ENCODE results near the gene ROBO1. TPM values are rescaled to one million over a fixed set of nuclear protein-coding genes. Genes with fewer than 3 reads are reported as not detected.

The ROBO1 gene
- total RNA-seq, 1 donor from 2014 or later, result 78.0 TPM

DNA sequence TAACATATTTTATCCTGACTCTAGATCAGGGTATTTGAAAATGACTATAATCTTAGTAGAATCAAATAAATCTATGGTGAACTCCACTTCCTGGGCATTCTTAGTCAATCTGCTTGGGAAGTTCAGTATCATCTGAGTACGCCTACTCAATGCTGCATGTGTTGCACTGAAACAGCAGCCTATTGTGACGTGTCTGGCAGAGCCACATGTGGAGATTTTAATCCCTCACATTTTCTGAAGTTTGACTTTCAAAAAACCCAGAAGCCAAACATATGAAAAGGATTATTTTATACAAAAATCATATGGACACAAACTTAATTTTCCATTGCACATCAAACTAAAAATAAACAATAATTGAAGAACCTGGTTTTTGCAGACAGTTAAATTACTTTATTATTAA is 798.3 kb downstream of the ROBO1 start:
- H3K9me3 Mint-ChIP-seq (ENCODE audit: low read depth), result peaks cover 4% of the 10 kb centered on the region
- H3K27me3 Mint-ChIP-seq, result no peaks in the 10 kb centered on the region
- no peak overlapping the region for H3K27ac Mint-ChIP-seq
- peaks cover 1% of the 10 kb centered on the region for H3K36me3 Mint-ChIP-seq (ENCODE audit: insufficient read depth)
- TF ChIP-seq, protein P1, sequence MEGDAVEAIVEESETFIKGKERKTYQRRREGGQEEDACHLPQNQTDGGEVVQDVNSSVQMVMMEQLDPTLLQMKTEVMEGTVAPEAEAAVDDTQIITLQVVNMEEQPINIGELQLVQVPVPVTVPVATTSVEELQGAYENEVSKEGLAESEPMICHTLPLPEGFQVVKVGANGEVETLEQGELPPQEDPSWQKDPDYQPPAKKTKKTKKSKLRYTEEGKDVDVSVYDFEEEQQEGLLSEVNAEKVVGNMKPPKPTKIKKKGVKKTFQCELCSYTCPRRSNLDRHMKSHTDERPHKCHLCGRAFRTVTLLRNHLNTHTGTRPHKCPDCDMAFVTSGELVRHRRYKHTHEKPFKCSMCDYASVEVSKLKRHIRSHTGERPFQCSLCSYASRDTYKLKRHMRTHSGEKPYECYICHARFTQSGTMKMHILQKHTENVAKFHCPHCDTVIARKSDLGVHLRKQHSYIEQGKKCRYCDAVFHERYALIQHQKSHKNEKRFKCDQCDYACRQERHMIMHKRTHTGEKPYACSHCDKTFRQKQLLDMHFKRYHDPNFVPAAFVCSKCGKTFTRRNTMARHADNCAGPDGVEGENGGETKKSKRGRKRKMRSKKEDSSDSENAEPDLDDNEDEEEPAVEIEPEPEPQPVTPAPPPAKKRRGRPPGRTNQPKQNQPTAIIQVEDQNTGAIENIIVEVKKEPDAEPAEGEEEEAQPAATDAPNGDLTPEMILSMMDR (IDR thresholded peaks at IDR 0.05; ENCODE audit: unreplicated experiment), result no peak
- no peak for DNase-seq (ENCODE audit: low spot score, unreplicated experiment)
- no peak overlapping the region for H3K4me3 Mint-ChIP-seq (ENCODE audit: low read depth)
- no peaks in the 10 kb centered on the region for H3K4me1 Mint-ChIP-seq (ENCODE audit: low read depth)

DNA sequence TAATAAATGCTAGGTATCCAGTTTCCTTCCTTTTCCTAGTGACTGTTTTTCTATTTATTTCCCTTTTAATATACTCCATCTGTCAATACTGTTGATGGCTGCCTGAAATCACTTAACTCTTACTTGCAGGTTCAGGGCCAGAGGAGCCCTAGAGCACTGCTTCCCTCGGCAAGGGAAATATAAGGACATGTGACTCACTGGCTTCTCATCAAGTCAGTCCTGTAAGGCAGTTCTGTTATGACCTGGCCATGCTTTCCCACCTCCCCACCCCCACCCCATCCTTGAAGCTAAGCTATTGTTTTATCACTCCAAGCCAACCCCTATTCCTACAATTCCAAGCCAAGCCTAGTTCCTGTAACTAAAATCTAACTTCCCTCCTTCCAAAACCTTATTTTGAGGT is 800.7 kb downstream of the ROBO1 start:
- Mint-ChIP-seq H3K4me1 (ENCODE audit: low read depth) (peaks cover 2% of the 10 kb centered on the region), H3K9me3 (ENCODE audit: low read depth) (peaks cover 16% of the 10 kb centered on the region), H3K4me3 (ENCODE audit: low read depth) (no peak overlapping the region), H3K36me3 (ENCODE audit: insufficient read depth) (peaks cover 8% of the 10 kb centered on the region), H3K27ac (no peak overlapping the region), H3K27me3 (no peaks in the 10 kb centered on the region)
- TF ChIP-seq, protein P1 (IDR thresholded peaks at IDR 0.05; ENCODE audit: unreplicated experiment), result no peak
- DNase-seq (ENCODE audit: low spot score, unreplicated experiment), result no peak

DNA sequence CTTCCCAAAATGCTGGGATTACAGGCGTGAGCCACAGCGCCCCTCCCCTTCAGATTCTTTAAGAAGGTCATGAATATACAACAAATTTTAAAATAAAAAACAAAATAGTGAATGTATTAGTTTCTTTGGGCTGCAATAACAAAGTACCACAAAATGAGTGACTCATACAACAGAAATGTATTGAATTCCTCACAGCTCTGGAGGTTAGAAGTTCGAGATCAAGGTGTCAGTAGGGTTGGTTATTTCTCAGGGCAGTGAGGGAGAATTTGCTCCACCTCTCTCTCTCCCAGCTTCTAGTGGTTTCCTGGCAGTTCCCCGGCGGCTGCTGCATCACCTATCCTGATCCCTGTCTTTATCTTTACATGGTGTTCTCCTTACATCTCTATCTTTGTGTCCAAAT is 804.0 kb downstream of the ROBO1 start:
- Mint-ChIP-seq H3K4me3 (ENCODE audit: low read depth) (no peak overlapping the region), H3K9me3 (ENCODE audit: low read depth) (peaks cover 16% of the 10 kb centered on the region), H3K27me3 (no peaks in the 10 kb centered on the region), H3K27ac (no peak overlapping the region), H3K36me3 (ENCODE audit: insufficient read depth) (peaks cover 14% of the 10 kb centered on the region), H3K4me1 (ENCODE audit: low read depth) (peaks cover 2% of the 10 kb centered on the region)
- no peak for DNase-seq (ENCODE audit: low spot score, unreplicated experiment)
- TF ChIP-seq, protein P1 (IDR thresholded peaks at IDR 0.05; ENCODE audit: unreplicated experiment), result no peak

DNA sequence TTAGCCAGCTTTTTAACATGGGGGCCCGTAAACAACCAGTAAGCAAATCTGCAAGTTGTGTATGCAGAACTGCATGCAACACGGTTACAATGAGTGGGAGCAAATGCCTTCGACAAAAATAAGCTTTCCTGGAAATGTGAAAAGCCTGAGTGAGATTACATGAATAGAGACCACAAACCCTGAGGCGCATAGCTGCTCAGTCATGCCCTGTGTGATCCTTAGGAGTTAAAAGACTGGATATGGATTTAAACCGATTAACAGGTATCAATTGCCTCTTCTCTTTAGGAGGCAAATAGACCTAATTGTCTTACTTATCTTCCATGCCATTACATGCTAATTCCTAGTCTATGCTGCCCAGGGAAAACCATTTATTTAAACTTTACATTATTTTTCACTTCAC is 810.3 kb downstream of the ROBO1 start:
- peaks cover 7% of the 10 kb centered on the region for H3K36me3 Mint-ChIP-seq (ENCODE audit: insufficient read depth)
- peaks cover 4% of the 10 kb centered on the region for H3K4me1 Mint-ChIP-seq (ENCODE audit: low read depth)
- TF ChIP-seq, protein P1 (IDR thresholded peaks at IDR 0.05; ENCODE audit: unreplicated experiment), result no peak
- DNase-seq (ENCODE audit: low spot score, unreplicated experiment), result no peak
- no peaks in the 10 kb centered on the region for H3K9me3 Mint-ChIP-seq (ENCODE audit: low read depth)
- no peak overlapping the region for H3K4me3 Mint-ChIP-seq (ENCODE audit: low read depth)
- H3K27ac Mint-ChIP-seq, result no peak overlapping the region
- H3K27me3 Mint-ChIP-seq, result no peaks in the 10 kb centered on the region

DNA sequence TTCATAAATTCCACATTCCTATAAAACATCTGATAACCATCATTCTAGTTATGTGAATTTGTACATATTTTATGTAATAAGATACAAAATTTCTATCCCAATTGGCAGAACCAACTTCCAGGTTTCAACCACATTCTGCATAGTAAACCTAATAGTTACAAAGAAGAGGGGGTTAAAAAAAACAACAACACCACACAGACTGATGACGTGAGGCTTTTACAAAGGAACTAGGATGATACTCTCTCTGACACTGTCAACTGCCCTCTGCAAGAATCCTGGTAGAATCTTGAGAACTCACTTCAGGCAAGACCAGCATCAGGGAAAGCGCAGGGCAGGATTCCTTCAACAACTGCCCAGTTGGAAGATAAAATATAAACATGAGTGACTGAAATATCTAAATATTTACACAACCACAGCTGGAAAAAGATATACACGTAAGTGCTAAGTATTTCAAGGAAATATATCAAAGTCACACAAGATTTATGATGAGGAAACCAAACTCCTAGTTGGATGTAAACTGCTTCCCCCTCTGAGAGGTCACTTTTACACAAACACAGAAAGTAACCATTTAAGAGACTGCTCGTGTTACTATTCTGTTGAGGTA is 816.4 kb downstream of the ROBO1 start:
- Mint-ChIP-seq H3K4me3 (ENCODE audit: low read depth) (no peak overlapping the region), H3K27me3 (no peaks in the 10 kb centered on the region), H3K36me3 (ENCODE audit: insufficient read depth) (peaks cover 16% of the 10 kb centered on the region), H3K27ac (no peak overlapping the region), H3K4me1 (ENCODE audit: low read depth) (peaks cover 1% of the 10 kb centered on the region), H3K9me3 (ENCODE audit: low read depth) (peaks cover 13% of the 10 kb centered on the region)
- DNase-seq (ENCODE audit: low spot score, unreplicated experiment), result no peak
- TF ChIP-seq, protein P1 (IDR thresholded peaks at IDR 0.05; ENCODE audit: unreplicated experiment), result no peak
